Erythroblast (primary cell): Measurements from ENCODE around the gene NKD1.
"Not testable (repeated sequence)": the region's sequence is repeated elsewhere in the genome, so short reads cannot be mapped to it uniquely, and the experiment has no call there.

Experiments
- DNase-seq, 2 experiments: peaks; one replicate each; lab custom pipeline; 2025; lab: John Stamatoyannopoulos, UW
- GATA1 ChIP-seq: IDR thresholded peaks from 2 replicates; pipeline ENCODE4 v1.6.1; 2011; ENCODE audit warnings: low read depth, mild to moderate bottlenecking, control low read depth, low read length, moderate library complexity
- POLR2A ChIP-seq: IDR thresholded peaks from 2 replicates; pipeline ENCODE4 v1.6.1; 2011; ENCODE audit warnings: mild to moderate bottlenecking, low read length

NKD1 gene

DNA sequence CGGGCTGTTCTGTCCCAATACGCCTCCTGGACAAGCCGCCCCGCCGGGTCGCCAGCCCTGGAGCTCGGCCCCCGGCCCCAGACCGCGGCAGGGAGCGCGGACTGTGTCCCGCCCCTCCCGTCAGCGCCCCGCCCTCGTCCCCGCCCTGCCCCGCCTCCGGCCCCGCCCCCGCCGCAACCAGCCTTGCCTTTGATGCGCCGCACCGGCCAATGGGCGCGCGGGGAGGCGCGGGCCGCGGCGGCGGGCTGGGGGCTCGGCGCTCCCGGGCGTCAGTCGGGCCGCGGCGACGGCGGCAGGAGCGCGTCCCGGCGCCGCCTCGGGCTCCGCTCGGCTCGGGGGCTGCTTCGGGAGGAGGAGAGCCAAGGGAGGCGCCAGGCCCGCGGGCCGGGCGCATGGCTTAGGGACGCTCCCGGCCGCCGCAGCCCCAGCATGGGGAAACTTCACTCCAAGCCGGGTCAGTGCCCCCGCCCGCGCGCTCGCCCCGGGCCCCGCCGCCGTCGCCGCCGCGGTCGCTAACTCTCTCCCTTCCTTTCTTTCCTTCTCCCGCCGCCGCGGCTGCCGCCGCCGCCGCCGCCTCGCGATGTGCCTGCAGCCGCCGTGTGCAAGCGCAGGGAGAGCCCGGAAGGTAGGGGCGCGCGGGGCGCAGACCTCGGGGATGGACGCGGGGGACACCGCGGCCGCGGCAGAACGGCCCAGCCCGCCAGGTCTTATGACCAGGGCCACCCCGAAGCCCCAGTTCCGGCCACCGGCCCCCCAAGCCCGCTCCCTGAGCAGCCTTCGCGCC, at the start of gene NKD1:
Gene NKD1, plus strand, starts transcription at position 272 of the 784 bp plus-strand sequence. Its CDS starts 158 bp downstream, at position 430.
- TF ChIP-seq GATA1 (no peak), POLR2A (no peak)
- DNase-seq: peak; percentile 59 to 73

DNA sequence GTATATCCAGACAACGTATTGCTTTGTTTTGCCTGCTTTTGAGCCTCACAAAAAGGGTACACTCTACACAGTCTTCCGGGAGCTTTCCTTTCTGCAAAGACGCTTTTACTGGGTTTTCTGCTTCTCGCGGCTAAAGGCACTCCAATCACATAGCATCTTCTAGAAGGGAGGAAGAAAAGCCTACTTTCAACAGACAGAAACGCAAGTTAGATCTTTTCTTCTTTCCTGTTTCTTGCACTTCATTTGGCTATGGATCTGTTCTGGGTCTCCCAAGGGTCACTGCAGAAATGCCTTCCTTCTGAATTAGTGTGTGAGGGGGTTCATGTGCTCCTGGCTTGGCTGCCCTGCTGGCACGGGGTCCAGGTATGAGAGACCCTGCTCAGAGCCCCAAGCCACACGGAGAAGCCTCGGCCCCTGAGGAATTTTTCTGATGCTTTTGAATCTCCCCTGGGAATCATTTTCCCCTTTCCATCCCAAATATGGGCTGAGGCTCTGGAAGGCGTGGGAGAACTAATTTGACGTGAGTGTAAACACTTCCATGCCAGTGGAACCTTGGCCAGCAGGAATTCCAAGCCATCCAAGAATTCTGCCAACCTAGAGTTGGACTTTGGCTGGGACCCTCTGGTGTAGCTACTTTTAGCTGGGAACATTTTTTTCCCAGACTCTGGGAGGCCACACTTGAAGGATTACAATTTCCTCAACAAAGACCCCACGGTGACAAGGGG, 49.6 kb upstream of the NKD1 start:
- DNase-seq: no peak
- TF ChIP-seq POLR2A (no peak), GATA1 (no peak)

GRCh38 chr16:50499254-50499653, 48.9 kb upstream of the NKD1 start:
- no peak for DNase-seq
- TF ChIP-seq POLR2A (no peak), GATA1 (no peak)

DNA sequence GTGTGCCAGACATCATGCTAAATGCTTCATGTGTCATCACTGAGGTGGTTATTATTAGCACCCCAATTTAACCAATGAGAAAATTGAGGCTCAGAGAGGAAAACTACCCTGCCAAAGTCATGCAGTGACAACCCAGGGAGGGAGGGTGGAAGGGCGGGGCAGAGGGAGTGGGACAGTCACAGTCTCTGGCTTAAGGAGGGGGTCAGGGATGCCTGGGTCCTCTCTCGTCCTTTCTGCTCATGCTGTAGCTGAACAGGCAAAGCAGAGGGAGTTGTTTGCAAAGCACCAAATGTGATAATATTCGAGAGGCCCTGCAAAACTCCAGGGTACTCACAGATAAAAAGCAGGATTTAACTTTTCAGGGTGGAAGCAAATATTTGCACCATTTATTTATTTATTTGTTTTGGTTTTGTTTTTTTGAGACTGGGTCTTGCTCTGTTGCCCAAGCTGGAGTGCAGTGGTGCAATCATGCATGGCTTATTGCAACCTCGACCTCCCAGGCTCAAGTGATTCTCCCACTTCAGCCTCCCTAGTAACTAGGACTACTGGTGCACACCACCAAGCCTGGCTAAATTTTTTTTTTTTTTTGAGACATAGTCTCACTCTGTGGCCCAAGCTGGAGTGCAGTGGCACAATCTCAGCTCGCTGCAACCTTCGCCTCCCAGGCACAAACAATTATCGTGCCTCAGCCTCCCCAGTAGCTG, 47.9 kb upstream of the NKD1 start:
- TF ChIP-seq POLR2A: no peak
- no peak for TF ChIP-seq GATA1
- no peak for DNase-seq

DNA sequence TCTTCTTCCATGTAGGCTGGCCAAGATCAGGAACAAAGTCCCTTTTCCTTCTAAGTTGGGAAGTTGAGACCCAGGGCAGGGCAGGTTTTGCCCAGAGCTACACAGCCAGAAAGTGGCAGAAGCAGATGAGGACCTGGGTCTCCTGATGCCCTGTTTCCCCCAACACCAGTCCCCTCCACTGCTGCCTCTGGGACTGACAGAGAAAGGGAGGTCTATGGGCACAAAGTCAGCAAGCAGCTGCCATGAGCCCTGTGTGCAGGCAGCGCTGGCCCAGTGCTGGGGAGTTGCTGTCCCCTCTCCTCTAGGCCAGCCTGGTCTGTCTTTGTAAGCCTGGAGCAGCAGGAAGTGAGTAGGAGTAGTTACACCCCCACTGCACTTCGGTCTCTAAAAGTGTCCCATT, 46.9 kb upstream of the NKD1 start:
- no peak for DNase-seq
- TF ChIP-seq POLR2A (no peak), GATA1 (no peak)

GRCh38 chr16:50501986-50502615, 46.1 kb upstream of the NKD1 start:
- DNase-seq: no peak
- TF ChIP-seq GATA1 (no peak), POLR2A (no peak)

DNA sequence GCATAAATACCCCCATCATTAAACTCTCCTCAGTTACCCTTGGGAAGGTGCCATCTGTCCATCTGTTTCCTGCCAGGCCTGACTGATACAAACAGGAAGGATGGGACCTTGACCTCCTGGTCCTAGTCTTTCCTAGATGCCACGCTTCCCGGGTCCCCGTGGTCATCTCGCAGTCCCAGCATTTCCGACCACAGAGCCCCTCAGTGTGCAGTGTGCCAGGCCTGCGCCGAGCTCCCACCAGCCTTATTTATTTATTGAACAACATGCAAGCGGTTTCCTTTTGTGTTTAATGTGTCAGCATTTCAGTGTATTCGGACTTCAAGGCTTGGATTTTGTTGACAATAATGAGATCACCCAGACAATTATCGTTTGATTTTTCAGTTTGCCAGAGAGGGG, 45.6 kb upstream of the NKD1 start:
- DNase-seq: no peak
- TF ChIP-seq POLR2A (no peak), GATA1 (no peak)

- DNase-seq: not testable (repeated sequence)
These were observed 44.2 kb upstream of the NKD1 start for GRCh38 chr16:50503868-50504531.

- no peak for TF ChIP-seq GATA1
- TF ChIP-seq POLR2A: no peak
- no peak for DNase-seq
These were observed 43.1 kb upstream of the NKD1 start for GRCh38 chr16:50505115-50505514.

DNA sequence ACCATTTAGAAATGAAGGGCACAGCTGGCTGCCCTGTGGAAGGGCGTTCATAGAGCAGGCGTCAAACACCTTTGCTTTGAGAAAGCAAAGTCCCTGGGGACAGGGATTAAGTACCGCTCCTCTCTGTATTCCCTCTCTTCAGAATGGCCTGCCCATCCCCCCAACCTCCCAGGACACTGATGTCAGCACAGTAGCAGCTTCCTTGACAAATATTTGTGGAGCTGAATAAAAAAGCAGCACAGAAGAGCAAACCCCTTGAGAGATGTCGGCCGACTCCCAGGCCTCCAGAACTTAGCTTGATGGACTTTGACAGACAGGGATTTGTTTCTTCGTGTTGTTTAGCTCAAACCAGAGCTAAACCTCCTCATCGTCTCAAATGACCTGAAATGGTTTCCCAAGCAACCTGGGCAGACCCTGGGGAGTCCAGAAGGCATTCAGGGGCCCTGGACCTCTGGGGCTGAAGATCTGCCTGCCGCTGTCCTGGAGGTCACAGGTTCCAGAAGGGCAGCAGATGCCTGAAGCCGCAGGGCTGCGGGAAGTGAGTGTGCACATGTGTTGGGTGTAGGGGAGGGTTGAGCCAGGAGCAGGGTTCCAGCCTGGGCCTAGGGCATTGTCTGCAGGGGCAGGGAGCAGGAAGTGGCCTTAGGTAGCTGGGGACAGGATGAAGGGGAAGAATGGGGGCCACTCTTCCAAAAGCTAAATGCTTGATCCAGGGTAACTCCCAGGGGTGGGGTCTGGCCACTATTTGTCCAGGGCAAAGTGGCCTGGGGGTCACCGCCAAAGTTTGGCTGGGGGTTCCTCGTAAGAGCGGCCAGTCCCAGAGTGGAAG, 42.3 kb upstream of the NKD1 start:
- TF ChIP-seq GATA1 (no peak), POLR2A (no peak)
- DNase-seq: no peak

DNA sequence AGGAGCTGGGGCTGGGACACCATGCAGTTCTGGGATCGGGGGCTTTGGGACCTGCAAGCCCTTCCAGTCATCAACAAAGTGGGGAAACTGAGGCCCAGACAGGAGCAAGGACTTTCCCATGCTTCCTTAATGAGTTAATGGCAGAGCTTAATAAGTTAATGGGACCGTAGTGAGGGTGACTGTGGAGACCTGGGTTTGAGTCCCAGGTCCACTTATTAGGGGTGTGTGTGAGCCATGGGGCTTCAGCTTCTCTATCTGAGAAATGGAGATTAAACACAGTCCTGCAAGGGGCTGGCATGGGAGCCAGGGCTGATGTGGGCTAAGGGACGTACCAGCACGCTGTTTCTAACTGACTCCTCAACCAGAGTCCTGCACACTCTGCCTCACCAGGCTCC, 41.7 kb upstream of the NKD1 start:
- DNase-seq: no peak
- TF ChIP-seq POLR2A: no peak
- no peak for TF ChIP-seq GATA1

- no peak for DNase-seq
- no peak for TF ChIP-seq POLR2A
- TF ChIP-seq GATA1: no peak
These were observed 40.8 kb upstream of the NKD1 start for GRCh38 chr16:50507397-50507796.
